ENCODE data around the gene MAGEA2.
"Not testable (repeated sequence)": the region's sequence is repeated elsewhere in the genome, so short reads cannot be mapped to it uniquely, and the experiment has no call there.

Gene MAGEA2

DNA sequence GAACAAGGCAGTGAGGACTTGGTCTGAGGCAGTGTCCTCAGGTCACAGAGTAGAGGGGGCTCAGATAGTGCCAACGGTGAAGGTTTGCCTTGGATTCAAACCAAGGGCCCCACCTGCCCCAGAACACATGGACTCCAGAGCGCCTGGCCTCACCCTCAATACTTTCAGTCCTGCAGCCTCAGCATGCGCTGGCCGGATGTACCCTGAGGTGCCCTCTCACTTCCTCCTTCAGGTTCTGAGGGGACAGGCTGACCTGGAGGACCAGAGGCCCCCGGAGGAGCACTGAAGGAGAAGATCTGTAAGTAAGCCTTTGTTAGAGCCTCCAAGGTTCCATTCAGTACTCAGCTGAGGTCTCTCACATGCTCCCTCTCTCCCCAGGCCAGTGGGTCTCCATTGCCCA lies 53.3 kb downstream of the MAGEA2 start:
- not testable (repeated sequence) for DNase-seq

Measured in NCI-H1417 treated with DMSO at 0.1 percent for 48 hours (cell line).